HepG2 (cell line): ENCODE measurements around the gene FIS1. TPM values are rescaled to one million over a fixed set of nuclear protein-coding genes. Genes with fewer than 3 reads are reported as not detected.

Source experiments
- CCAR2 ChIP-seq: fragments of 200-400 bp; formaldehyde crosslinking; optimal IDR thresholded peaks from 2 replicates; pipeline ENCODE3; 2018; ENCODE audit warnings: low read depth, mild to moderate bottlenecking, low read length, moderate library complexity
- FOSL1 ChIP-seq: sonication (generic); formaldehyde crosslinking; IDR thresholded peaks from 2 replicates; pipeline ENCODE4 v1.9.0; 2021; ENCODE audit warnings: missing genetic modification reagents, borderline replicate concordance
- HMGA1 ChIP-seq: sonication (generic); formaldehyde crosslinking; conservative IDR thresholded peaks from 2 replicates; pipeline ENCODE4 v1.4.0; 2020; ENCODE audit warnings: missing genetic modification reagents
- HNF1A ChIP-seq, 2 experiments: sonication (generic) in 1 of 2; formaldehyde crosslinking in 1 of 2; IDR thresholded peaks; 2 replicates each; pipeline versions ENCODE4 v1.4.0 to v1.6.1; 2016 to 2020; ENCODE audit warnings: borderline replicate concordance in 1 of 2, low read depth in 1 of 2, mild to moderate bottlenecking in 1 of 2, missing genetic modification reagents in 1 of 2
- JUN ChIP-seq: sonication (generic); formaldehyde crosslinking; IDR thresholded peaks from 2 replicates; pipeline ENCODE4 v1.4.0; 2020; ENCODE audit warnings: mild to moderate bottlenecking, missing genetic modification reagents
- NFYB ChIP-seq: sonication (generic); formaldehyde crosslinking; IDR thresholded peaks from 2 replicates; pipeline ENCODE4 v1.4.0; 2020; ENCODE audit warnings: missing genetic modification reagents
- PTBP1 ChIP-seq: fragments of 200-400 bp; formaldehyde crosslinking; IDR thresholded peaks from 2 replicates; pipeline ENCODE4 v1.6.1; 2018; ENCODE audit warnings: low read length, low read depth; ENCODE audit not compliant: poor library complexity, severe bottlenecking
- RFXANK ChIP-seq: IDR thresholded peaks from 2 replicates; pipeline ENCODE4 v1.6.1; 2016
- RORA ChIP-seq: sonication (generic); formaldehyde crosslinking; IDR thresholded peaks from 2 replicates; pipeline ENCODE4 v1.5.0; 2020; ENCODE audit warnings: mild to moderate bottlenecking, missing genetic modification reagents, moderate library complexity
- SATB2 ChIP-seq: sonication (generic); formaldehyde crosslinking; IDR thresholded peaks from 2 replicates; pipeline ENCODE4 v1.5.0; 2020; ENCODE audit warnings: missing genetic modification reagents
- SKIL ChIP-seq: sonication (generic); formaldehyde crosslinking; IDR thresholded peaks from 2 replicates; pipeline ENCODE4 v1.8.0; 2022; ENCODE audit warnings: missing genetic modification reagents, mild to moderate bottlenecking, moderate library complexity, borderline replicate concordance
- TBX3 ChIP-seq: fragments of 450-650 bp; IDR thresholded peaks from 2 replicates; pipeline ENCODE4 v1.6.1; 2017; ENCODE audit warnings: antibody characterized with exemption, mild to moderate bottlenecking, inconsistent platforms, borderline replicate concordance
- TGIF2 ChIP-seq: IDR thresholded peaks from 2 replicates; pipeline ENCODE4 v1.6.1; 2016; ENCODE audit warnings: control low read depth, missing compliant biosample characterization
- ZBTB43 ChIP-seq: sonication (generic); formaldehyde crosslinking; conservative IDR thresholded peaks from 2 replicates; pipeline ENCODE4 v1.4.0; 2020; ENCODE audit warnings: missing genetic modification reagents
- ZFP1 ChIP-seq: IDR thresholded peaks from 2 replicates; pipeline ENCODE4 v1.6.1; 2016
- ZFP36L2 ChIP-seq: sonication (generic); formaldehyde crosslinking; IDR thresholded peaks from 2 replicates; pipeline ENCODE4 v1.4.0; 2020; ENCODE audit warnings: missing genetic modification reagents
- ZNF10 ChIP-seq: sonication (generic); formaldehyde crosslinking; IDR thresholded peaks from 2 replicates; pipeline ENCODE4 v1.4.0; 2020; ENCODE audit warnings: mild to moderate bottlenecking, low read depth, missing genetic modification reagents, borderline replicate concordance
- ZNF550 ChIP-seq: sonication (generic); formaldehyde crosslinking; IDR thresholded peaks from 2 replicates; pipeline ENCODE4 v1.4.0; 2020; ENCODE audit warnings: mild to moderate bottlenecking, missing genetic modification reagents, borderline replicate concordance
- ZNF724P ChIP-seq: sonication (generic); formaldehyde crosslinking; IDR thresholded peaks from 2 replicates; pipeline ENCODE4 v1.8.0; 2022; ENCODE audit warnings: missing genetic modification reagents, borderline replicate concordance
- ZNF784 ChIP-seq: sonication (generic); formaldehyde crosslinking; IDR thresholded peaks from 2 replicates; pipeline ENCODE4 v1.5.1; 2020; ENCODE audit warnings: missing genetic modification reagents, mild to moderate bottlenecking, borderline replicate concordance
- polyA plus RNA-seq, 8 experiments: library from polyadenylated mRNA; depleted of rRNA in 3 of 8; stranded (reverse) in 7 of 8; unstranded in 1 of 8; fragments of >200 nt; fragmentation: Illumina TruSeq in 4 of 8; extraction: Trizol in 4 of 8; gene quantifications; 2 replicates each; pipeline versions ENCODE4 v1.2.1 to v1.2.3, GENCODE V29; 2011 to 2016; ENCODE audit warnings: low read depth in 4 of 8, missing spikeins in 1 of 8, mixed read lengths in 1 of 8; ENCODE audit not compliant: insufficient read depth in 1 of 8
- total RNA-seq, 5 experiments: library from RNA; depleted of rRNA; stranded (reverse); fragments of >200 nt; fragmentation: Illumina TruSeq; extraction: Trizol; gene quantifications; 2 replicates each; pipeline ENCODE4 v1.2.3, GENCODE V29; 2016; ENCODE audit warnings: low read depth in 1 of 5

The FIS1 gene
- total and polyA plus RNA-seq, 2 of the 13 experiments (the other 11 are each of a cell fraction or from before 2014, with no cell fraction given), result 97.5 to 101 TPM

GRCh38 chr7:101218236-101219125 is 26.4 kb downstream of the FIS1 start (continued):
- peak; percentile 95 for TF ChIP-seq HNF1A (IDR thresholded peaks at IDR 0.05; ENCODE audit: low read depth)
- TF ChIP-seq HNF1A (CRISPR knock-in tag; IDR thresholded peaks at IDR 0.05; ENCODE audit: borderline replicate concordance), result peak; percentile 98
- no peak for TF ChIP-seq SKIL
- no peak for TF ChIP-seq HMGA1 (CRISPR knock-in tag)
- TF ChIP-seq ZNF724P (CRISPR knock-in tag), result no peak; the same call in 1 of the 2 replicates
- TF ChIP-seq SATB2 (CRISPR knock-in tag), result no peak
- TF ChIP-seq PTBP1, result no peak
- TF ChIP-seq FOSL1 (CRISPR knock-in tag), result no peak
- no peak for TF ChIP-seq ZNF784 (CRISPR knock-in tag)
- no peak for TF ChIP-seq JUN (CRISPR knock-in tag)
- TF ChIP-seq TBX3, result no peak
- no peak for TF ChIP-seq ZNF550 (CRISPR knock-in tag)
- no peak for TF ChIP-seq ZFP1 (CRISPR knock-in tag)
- no peak for TF ChIP-seq ZNF10 (CRISPR knock-in tag)
- TF ChIP-seq RFXANK (CRISPR knock-in tag), result no peak
- no peak for TF ChIP-seq TGIF2 (CRISPR knock-in tag)
- TF ChIP-seq ZBTB43, result no peak; the same call in 1 of the 2 replicates
- no peak for TF ChIP-seq ZFP36L2
- no peak for TF ChIP-seq CCAR2
- TF ChIP-seq RORA (CRISPR knock-in tag), result no peak
- no peak for TF ChIP-seq NFYB (CRISPR knock-in tag)
